Right lobe of liver (tissue), 6 donors: ENCODE measurements around the gene RRM2. TPM values are rescaled to one million over a fixed set of nuclear protein-coding genes. Genes with fewer than 3 reads are reported as not detected.
A peak's percentile ranks its signal among the peaks of the same experiment; 100 is the strongest.

ENCODE experiments used
- ATAC-seq, 4 donors: fragments of 200-7000 bp; cut with Tn5 transposase; one replicate each; pipeline ENCODE4 v1.9.1; 2020; ENCODE audit warnings: mild to moderate bottlenecking in 4 of 4, moderate library complexity in 4 of 4
- DNase-seq, 3 donors: peaks; one replicate each; pipeline ENCODE4 v3.0.0-alpha.2; 2020
- H3K27ac ChIP-seq, 3 donors: fragments of 200-600 bp; one replicate each; pipeline ENCODE4 v1.8.0; 2022
- H3K27me3 ChIP-seq, 2 donors: fragments of 200-600 bp; one replicate each; pipeline ENCODE4 v1.8.0; 2022
- H3K36me3 ChIP-seq, 4 donors: fragments of 200-600 bp; sonication (generic) in 1 of 4; one replicate each; pipeline versions ENCODE4 v1.5.1 to v1.8.0; 2017 to 2022; ENCODE audit warnings: control low read depth in 1 of 4
- H3K4me1 ChIP-seq, 4 donors: fragments of 200-600 bp; sonication (generic) in 1 of 4; one replicate each; pipeline versions ENCODE4 v1.5.1 to v1.8.0; 2017 to 2022; ENCODE audit warnings: control low read depth in 1 of 4
- H3K4me3 ChIP-seq, 3 donors: fragments of 200-600 bp; one replicate each; pipeline ENCODE4 v1.8.0; 2022
- H3K9me3 ChIP-seq, 4 donors: fragments of 200-600 bp; sonication (generic) in 1 of 4; one replicate each; pipeline versions ENCODE4 v1.5.1 to v1.8.0; 2017 to 2022; ENCODE audit warnings: control low read depth in 1 of 4
- CTCF ChIP-seq, 4 donors: fragments of 200-600 bp in 3 of 4; fragments of 450-650 bp in 1 of 4; IDR thresholded peaks; one replicate each; pipeline versions ENCODE4 v1.5.1 to v1.8.0; 2016 to 2022; ENCODE audit warnings: antibody characterized with exemption in 4 of 4, mild to moderate bottlenecking in 2 of 4
- POLR2A ChIP-seq: fragments of 450-650 bp; IDR thresholded peaks from one replicate; pipeline ENCODE4 v1.6.1; 2017; ENCODE audit warnings: antibody characterized with exemption, mild to moderate bottlenecking
- WGBS: methylation state at CpG from one replicate; pipeline ENCODE4 v1.1.6; 2018; ENCODE audit warnings: low coverage, low lambda C conversion rate; ENCODE audit not compliant: insufficient coverage; ENCODE audit errors: missing lambda C conversion rate; 5-methylcytosine and 5-hydroxymethylcytosine counted together
- intact Hi-C, 2 donors: fragments of 100-400 bp; cut with DNase I; formaldehyde crosslinking; loops; one replicate each; pipeline versions ENCODE4 v1.11.2 to v1.14.1; 2022
- total RNA-seq, 6 experiments: library from RNA; depleted of rRNA in 2 of 6; stranded (reverse); fragments of >200 nt in 2 of 6; fragmentation: NEBNext Ultra II Directional in 3 of 6; extraction: Animal tissue kit (Norgen Biotek cat#: 25700) in 3 of 6; gene quantifications; one replicate each; pipeline versions ENCODE4 v1.1.0 to v1.2.4, GENCODE V29; 2016 to 2023
- donor health status: DM: no; HTN: yes; CAD: no.
- donor health status: DM: no; HTN: no; CAD: no.
- donor health status: DM: no; HTN: no; CAD: no.
- donor health status: DM: no; HTN: yes; CAD: no.
- donor health status: DM: no; HTN: yes; CAD: no.

Gene RRM2
- total RNA-seq, 6 experiments from 2014 or later: 1.1 to 10.3 (median 5.7) TPM

DNA sequence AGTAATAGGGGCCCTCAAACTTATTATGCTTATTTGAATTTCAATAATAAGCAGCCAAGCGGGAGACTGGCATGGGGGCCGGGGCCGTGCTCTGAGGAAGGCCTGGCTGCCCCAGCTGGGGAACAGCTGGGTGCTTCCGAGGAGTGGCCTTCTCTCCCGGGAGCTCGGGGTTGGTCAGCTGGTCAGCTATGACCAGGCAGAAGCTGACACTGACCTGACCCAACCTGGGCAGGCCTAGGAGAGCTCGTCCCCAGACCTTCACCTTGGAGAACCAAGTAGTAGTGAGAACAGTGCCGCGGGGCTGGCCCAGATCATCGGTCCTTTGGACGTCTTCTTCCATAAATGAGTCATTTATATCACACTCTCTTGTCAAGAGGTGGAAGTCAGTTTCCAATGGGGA lies 36.1 kb downstream of the RRM2 start:
- 67% methylated on average over 2 of the region's 11 CpGs for WGBS
- intact Hi-C loops: no loop called here
- Histone ChIP-seq H3K27ac (no peak overlapping the region), H3K4me3 (no peak overlapping the region), H3K36me3 (no peaks in the 10 kb centered on the region), H3K9me3 (no peaks in the 10 kb centered on the region), H3K27me3 (no peaks in the 10 kb centered on the region), H3K4me1 (no peaks in the 10 kb centered on the region)
- ATAC-seq (no peak), DNase-seq (peak in 1 of 3 donors; percentile 27)
- TF ChIP-seq POLR2A (no peak), CTCF (IDR thresholded peaks at IDR 0.05) (no peak)

- intact Hi-C loops: no loop called here
Observed at GRCh38 chr2:10159086-10159485, 36.5 kb downstream of the RRM2 start.

GRCh38 chr2:10159581-10160131 lies 37.1 kb downstream of the RRM2 start:
- peak in 1 of 3 donors; percentile 21 for DNase-seq
- ATAC-seq: no peak
- Histone ChIP-seq H3K9me3 (no peaks in the 10 kb centered on the region), H3K36me3 (no peaks in the 10 kb centered on the region), H3K27ac (no peak overlapping the region), H3K27me3 (no peaks in the 10 kb centered on the region), H3K4me1 (no peaks in the 10 kb centered on the region), H3K4me3 (no peak overlapping the region)
- intact Hi-C loops: no loop called here
- WGBS: 59% methylated on average over 4 of the region's 11 CpGs
- TF ChIP-seq CTCF (IDR thresholded peaks at IDR 0.05): no peak
- no peak for TF ChIP-seq POLR2A

More at GRCh38 chr2:10159086-10159485, 36.5 kb downstream of the RRM2 start:
- no peak overlapping the region for H3K27ac ChIP-seq
- H3K36me3 ChIP-seq: no peaks in the 10 kb centered on the region
- ATAC-seq (no peak), DNase-seq (peak in 1 of 3 donors; percentile 28)
- H3K27me3 ChIP-seq: no peaks in the 10 kb centered on the region
- TF ChIP-seq CTCF (IDR thresholded peaks at IDR 0.05) (no peak), POLR2A (no peak)
- H3K4me3 ChIP-seq: no peak overlapping the region
- WGBS: 50% methylated on average over 2 of the region's 6 CpGs
- H3K9me3 ChIP-seq: no peaks in the 10 kb centered on the region
- H3K4me1 ChIP-seq: no peaks in the 10 kb centered on the region

- peak in 1 of 3 donors; percentile 41 for DNase-seq
- no peaks in the 10 kb centered on the region for H3K36me3 ChIP-seq
- TF ChIP-seq POLR2A (no peak), CTCF (IDR thresholded peaks at IDR 0.05) (no peak)
- ATAC-seq: no peak
- H3K4me1 ChIP-seq: no peaks in the 10 kb centered on the region
- no peaks in the 10 kb centered on the region for H3K27me3 ChIP-seq
- 87% methylated on average over 7 of the region's 13 CpGs for WGBS
- intact Hi-C loops: no loop called here
- no peak overlapping the region for H3K27ac ChIP-seq
- no peak overlapping the region for H3K4me3 ChIP-seq
- no peaks in the 10 kb centered on the region for H3K9me3 ChIP-seq
Observed at GRCh38 chr2:10160203-10160955, 37.8 kb downstream of the RRM2 start.
